HG03439 (cell line): ENCODE results near the gene KCNG2.

Experiments
- ATAC-seq: cut with Tn5 transposase; IDR thresholded peaks from one replicate; pipeline ENCODE4 v1.9.1; 2021; ENCODE audit warnings: mild to moderate bottlenecking, moderate library complexity; ENCODE audit not compliant: unreplicated experiment

KCNG2 gene

GRCh38 chr18:79878741-79879378 lies 81.1 kb downstream of the KCNG2 start:
- no peak for ATAC-seq

- ATAC-seq = no peak
These were observed 81.8 kb downstream of the KCNG2 start for GRCh38 chr18:79879566-79879965.

DNA sequence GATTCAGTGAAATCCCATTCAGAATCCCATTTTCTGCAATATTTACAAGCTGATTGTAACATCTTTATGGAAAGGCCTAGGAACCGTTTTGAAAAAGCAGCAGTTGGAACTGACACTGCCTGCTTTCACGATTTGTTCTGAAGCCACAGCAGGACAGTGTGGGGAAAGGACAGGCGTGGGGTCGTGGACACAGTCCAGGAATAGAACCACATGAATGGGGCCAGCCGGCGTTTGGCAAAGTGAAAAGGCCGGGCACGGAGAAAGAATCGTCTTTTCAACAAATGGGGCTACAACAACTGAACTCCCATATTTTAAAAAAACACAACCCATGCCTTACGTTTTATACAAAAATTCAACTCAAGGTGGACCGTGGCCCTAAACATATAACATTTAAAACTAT lies 84.0 kb downstream of the KCNG2 start:
- ATAC-seq = no peak

- ATAC-seq = no peak
These were observed 84.9 kb downstream of the KCNG2 start for GRCh38 chr18:79882522-79883241.

DNA sequence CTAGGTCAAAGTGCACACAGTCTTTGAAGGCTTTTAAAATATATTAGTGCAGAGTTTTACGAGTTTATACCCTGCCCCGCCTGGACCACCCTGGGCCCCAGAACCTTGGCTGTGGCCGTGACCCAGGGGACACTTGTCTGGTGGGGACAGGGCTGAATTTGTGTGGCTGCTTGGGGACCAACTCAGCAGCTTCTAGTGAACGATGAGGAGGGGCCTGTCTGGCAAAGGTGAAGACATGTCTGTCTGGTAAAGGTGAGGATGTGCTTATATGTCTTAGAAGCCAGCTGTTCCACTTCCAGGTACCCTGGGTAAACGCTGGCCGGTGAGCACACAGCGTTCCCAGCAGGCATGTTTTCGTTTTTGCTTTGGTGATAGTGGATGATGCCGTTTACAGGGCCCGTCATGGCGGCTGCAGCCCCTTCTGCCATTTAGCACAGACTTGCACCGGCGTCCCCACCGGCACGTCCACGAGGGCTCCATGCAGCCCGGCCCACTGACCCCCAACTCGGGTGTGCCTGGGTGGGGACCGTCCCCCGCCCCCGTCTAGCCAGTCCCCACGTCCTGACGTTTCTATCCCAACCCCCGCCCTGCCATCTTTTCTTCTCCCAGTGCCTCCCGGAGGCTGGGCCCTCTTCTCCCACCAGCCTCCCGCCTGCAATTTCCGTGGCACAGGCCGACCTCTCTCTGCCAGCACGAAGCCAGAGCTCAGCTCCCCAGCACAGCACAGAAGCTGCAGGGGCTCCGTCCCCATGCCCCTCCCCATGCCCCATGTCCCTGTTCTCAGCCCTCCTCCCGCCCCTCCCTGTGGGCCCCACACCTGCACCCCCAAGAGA lies 85.9 kb downstream of the KCNG2 start:
- no peak for ATAC-seq

DNA sequence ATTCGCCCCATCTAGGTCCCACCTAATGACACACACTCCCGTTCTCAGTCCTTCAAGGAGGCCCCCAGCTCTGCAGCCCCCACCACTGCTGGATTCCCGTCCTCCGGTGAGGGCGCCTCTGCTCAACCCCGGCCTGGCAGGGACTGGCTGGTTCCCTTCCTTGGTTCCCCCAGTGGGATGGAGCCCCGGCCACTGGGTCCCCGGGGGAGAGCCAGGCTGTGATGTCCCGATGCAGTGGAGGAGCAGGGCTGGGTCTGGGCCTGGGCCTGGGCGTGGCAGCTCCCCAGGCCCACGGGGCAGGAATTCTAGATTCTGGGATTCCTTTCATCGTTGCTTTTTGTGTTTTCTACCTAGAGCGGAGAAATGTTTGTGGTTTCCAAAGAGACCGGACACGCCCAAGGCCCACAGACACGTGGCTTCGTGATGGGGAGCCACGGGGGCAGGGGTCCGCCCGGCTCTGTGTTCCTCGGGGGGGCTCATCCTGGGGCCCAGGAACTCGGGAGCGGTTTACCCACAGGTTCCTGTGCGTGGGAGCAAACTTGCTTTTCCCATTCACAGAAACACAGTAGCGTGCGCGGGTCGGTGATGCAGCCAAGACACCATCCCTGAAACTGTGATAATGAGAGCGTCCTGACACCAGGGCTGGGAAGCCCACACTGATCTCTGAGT lies 86.7 kb downstream of the KCNG2 start:
- ATAC-seq = no peak

DNA sequence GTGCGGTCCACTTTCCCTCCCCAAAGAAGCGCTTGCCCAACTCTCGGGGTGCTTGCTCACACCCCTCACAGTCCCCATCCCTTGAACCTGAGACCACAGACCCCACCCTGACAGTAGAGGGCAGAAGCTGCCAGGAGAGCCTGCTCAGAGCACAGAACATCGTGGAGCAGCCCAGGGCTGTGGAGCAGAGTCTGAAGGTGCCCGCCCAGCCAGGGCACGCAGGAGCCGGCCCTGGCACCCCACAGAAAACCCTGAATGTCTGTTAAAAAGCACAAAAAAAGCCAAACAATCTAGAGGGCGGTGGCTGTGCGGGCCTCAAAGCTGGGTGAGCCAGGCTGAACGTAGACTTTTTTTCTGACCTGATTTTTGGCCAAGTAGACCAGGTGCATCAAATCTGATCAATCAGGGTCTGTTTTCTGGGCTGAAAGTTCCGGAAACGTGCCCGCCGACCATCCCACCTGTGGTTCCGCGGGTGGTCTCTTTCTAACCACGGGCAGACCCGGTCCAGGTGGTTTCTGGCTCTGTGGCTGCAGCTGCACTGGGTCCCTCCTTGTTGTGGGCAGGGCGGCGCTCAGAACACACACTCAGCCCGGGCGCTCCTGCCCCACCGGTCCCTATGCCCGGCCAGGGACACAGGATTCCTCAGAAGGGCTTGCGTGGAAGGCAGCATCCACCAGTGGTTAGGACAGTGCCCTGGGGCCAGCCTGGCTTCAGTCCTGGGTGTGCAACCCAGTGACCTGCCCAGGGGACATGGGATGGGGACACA lies 87.4 kb downstream of the KCNG2 start:
- no peak for ATAC-seq

DNA sequence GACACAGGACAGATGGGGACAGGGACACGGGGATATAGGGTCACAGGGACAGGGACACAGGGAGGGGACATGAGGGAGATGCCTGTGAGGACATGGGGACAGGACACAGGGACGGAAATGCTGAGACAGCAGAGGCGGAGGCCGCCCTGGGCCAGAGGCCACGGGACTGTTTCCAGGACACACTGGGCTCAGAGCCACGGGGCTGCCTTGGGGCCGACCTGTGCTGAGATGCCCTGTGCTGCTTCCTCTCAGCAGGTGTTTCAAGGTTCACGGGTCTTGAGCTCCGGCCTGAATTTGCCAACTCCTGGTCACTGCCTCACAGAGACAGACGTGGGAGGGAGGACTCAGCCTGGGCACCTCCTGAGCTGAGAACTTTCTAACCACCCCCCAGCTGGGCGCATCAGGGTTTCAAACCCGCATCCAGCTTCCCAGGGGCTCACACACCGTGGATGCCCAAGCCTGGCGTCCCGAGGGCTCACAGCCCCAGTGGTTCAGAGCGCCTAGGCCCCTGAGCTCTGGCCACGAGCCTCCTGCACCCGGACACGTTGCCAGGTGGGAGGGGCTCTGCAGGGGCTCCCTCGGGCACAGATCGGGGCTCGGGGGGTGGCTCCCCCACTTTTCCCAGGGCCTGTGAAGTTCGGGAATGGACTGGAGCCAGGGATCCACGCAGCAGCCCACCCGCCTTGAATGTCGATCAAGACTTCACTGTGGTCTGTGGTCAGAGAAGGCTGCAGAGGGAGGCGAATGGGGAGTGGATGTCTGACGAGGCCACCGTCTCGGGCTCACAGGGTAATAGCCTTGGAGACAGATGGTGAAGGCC lies 89.7 kb downstream of the KCNG2 start:
- no peak for ATAC-seq

DNA sequence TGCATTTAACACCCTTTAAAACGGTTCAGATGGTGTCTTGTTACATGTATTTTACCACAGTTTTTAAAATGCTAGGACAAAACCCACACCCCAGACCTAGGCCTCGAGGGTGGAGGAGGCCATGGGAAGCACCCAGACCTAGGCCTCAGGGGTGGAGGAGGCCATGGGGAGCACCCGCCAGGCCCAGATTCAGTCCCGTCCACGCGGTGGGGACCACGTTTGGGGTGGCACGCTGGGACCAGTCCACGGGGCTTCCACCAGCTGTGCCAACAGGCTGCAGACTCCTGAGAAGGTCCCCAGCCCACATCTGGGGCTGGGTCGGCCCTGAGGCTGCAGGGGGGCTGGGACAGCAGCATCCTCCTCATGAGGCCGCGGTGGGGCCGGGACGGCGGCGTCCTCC lies 90.3 kb downstream of the KCNG2 start:
- ATAC-seq = no peak

- no peak for ATAC-seq
These were observed 91.8 kb downstream of the KCNG2 start for GRCh38 chr18:79889569-79889968.

GRCh38 chr18:79890674-79891073 lies 92.9 kb downstream of the KCNG2 start:
- ATAC-seq = no peak

DNA sequence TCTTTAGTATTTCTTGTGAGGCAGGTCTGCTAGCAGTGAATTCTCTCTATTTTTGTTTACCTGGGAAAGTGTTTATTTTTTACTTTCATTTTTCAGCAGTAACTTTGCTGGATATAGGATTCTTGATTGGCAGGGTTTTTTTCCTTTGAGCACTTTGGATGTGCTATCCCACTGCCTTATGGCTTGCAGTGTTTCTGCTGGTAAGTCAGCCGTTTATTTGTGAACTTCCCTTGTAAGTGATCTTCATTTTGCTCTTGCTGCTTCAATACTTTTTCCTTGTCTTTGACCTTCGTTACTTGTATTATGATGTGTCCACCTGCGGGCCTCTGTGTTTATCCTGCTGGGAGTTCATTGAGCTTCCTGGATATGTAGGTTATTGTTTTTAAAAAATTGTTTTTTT lies 99.0 kb downstream of the KCNG2 start:
- ATAC-seq = no peak

GRCh38 chr18:79897940-79898625 lies 100.3 kb downstream of the KCNG2 start:
- no peak for ATAC-seq

GRCh38 chr18:79898952-79899608 lies 101.3 kb downstream of the KCNG2 start:
- ATAC-seq = no peak

GRCh38 chr18:79899609-79900445 lies 102.1 kb downstream of the KCNG2 start:
- ATAC-seq = no peak

DNA sequence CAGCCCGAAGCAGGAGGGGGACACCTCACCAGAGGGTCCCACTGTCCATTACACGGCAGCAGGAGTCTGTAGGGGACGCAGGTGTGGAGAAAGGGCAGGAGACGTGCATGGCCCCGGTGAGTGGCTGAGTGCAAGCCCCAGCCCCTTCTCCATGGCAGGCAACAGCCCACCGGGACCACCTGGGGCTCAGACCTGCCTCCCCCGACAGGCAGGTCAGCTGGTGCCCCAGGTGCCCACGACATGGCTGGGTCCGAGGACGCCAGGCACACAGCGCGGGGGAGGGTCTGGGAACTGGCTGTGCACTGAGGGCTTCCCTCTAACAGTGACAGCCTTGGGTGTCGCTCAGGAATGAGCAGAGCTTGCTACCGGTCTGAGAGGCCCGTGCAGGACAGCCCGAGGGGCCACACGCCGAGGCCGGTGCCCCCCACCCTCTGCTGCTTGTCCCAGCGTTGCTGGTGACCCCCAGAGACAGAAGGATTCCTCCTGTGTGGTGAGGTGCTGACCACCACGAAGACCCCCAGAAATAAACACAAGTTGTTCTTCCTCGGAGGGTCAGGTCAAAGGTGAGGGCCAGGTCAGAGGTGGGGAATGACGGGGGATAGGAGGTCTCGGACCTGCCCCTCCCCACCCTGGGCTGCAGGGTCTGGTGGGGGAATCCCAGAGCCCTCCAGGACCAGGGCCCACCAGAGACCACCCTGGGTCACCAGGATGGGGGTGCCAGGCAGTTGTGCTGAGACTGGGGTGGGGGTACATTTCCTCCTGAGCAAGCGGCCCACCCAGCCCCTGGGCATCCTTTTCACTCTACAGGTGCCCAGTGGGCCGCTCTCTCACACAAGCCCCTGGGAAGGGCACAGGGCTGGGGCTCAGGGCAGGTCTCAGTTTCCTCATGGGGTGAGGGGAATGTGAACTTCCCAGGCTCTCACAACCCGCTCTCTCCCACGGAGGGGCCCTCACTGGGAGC lies 103.2 kb downstream of the KCNG2 start:
- ATAC-seq = no peak

DNA sequence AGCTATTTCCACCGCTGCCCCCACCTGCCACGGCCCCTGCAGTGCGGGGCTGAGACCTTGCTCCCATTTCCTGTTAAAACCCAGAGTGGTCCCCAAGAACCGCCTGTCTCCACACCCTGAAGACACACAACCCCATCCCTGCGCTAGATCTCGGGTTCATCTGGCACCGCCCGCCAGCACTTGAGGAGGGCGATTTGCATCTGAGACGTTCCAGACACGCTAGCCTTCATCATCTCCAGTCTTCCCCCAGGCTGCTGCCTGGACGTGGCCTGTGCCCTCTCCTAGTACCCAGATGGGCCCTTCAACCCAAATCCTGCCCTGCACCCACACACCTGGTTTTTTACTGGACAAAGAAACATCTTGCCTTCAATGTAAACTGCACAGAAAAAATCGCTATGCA lies 103.9 kb downstream of the KCNG2 start:
- ATAC-seq = no peak
